K562 (cell line): ENCODE data around the gene CS. TPM values are rescaled to one million over a fixed set of nuclear protein-coding genes. Genes with fewer than 3 reads are reported as not detected.
A peak's percentile ranks its signal among the peaks of the same experiment; 100 is the strongest.

Experiments used
- ARHGAP35 ChIP-seq: fragments of 450-650 bp; IDR thresholded peaks from 2 replicates; pipeline ENCODE4 v1.6.1; 2018; ENCODE audit not compliant: partially characterized antibody
- BCOR ChIP-seq: fragments of 450-650 bp; IDR thresholded peaks from 2 replicates; pipeline ENCODE4 v1.6.1; 2016
- CBX8 ChIP-seq: fragments of 200-600 bp; sonication (generic); IDR thresholded peaks from 2 replicates; pipeline ENCODE4 v1.6.1; 2012; ENCODE audit warnings: borderline replicate concordance, mixed run types, low read depth, mild to moderate bottlenecking, moderate library complexity, mixed read lengths, low read length, control low read depth, inconsistent platforms; ENCODE audit not compliant: poor library complexity, severe bottlenecking; ENCODE audit errors: extremely low read depth
- COPS2 ChIP-seq: fragments of 450-650 bp; conservative IDR thresholded peaks from 2 replicates; pipeline ENCODE4 v1.6.1; 2016; ENCODE audit warnings: mild to moderate bottlenecking, moderate library complexity
- CSDE1 ChIP-seq, 2 experiments: fragments of 450-650 bp; IDR thresholded peaks; 2 replicates each; pipeline ENCODE4 v1.6.1; 2016; ENCODE audit warnings: mild to moderate bottlenecking in 1 of 2
- FOXP1 ChIP-seq: sonication (generic); formaldehyde crosslinking; IDR thresholded peaks from 2 replicates; pipeline ENCODE4 v1.8.0; 2022; ENCODE audit warnings: mild to moderate bottlenecking, missing genetic modification reagents
- GABPB1 ChIP-seq: sonication (generic); formaldehyde crosslinking; IDR thresholded peaks from 2 replicates; pipeline ENCODE4 v1.8.0; 2022; ENCODE audit warnings: mild to moderate bottlenecking, missing genetic modification reagents
- KDM5B ChIP-seq: fragments of 200-600 bp; sonication (generic); IDR thresholded peaks from 2 replicates; pipeline ENCODE4 v1.6.1; 2012; ENCODE audit warnings: low read depth, mild to moderate bottlenecking, moderate library complexity, low read length, control low read depth, inconsistent platforms; ENCODE audit not compliant: insufficient replicate concordance
- POLR2AphosphoS5 ChIP-seq: IDR thresholded peaks from 2 replicates; pipeline ENCODE4 v1.6.1; 2011; ENCODE audit warnings: mild to moderate bottlenecking, low read depth, low read length, moderate library complexity; ENCODE audit not compliant: control insufficient read depth, insufficient read depth
- PTTG1 ChIP-seq: fragments of 450-650 bp; IDR thresholded peaks from 2 replicates; pipeline ENCODE4 v1.6.1; 2016; ENCODE audit warnings: low read depth, mild to moderate bottlenecking, missing genetic modification characterization, missing compliant biosample characterization
- RBM14 ChIP-seq: fragments of 200-400 bp; formaldehyde crosslinking; IDR thresholded peaks from 2 replicates; pipeline ENCODE4 v1.6.1; 2018; ENCODE audit warnings: low read depth, mild to moderate bottlenecking, low read length, moderate library complexity, borderline replicate concordance; ENCODE audit not compliant: insufficient read depth
- SMAD4 ChIP-seq: fragments of 250-450 bp; sonication (Bioruptor Pico); conservative IDR thresholded peaks from 2 replicates; pipeline ENCODE4 v1.8.0; 2021; ENCODE audit warnings: inconsistent platforms, mild to moderate bottlenecking, moderate library complexity
- TAF15 ChIP-seq: fragments of 200-400 bp; formaldehyde crosslinking; IDR thresholded peaks from 2 replicates; pipeline ENCODE4 v1.6.1; 2017; ENCODE audit warnings: mild to moderate bottlenecking, low read depth, low read length, moderate library complexity
- WHSC1 ChIP-seq: IDR thresholded peaks from one replicate; pipeline ENCODE4 v1.6.1; 2012; ENCODE audit warnings: low read length, control low read depth, inconsistent platforms
- ZNF134 ChIP-seq: fragments of 250-450 bp; sonication (Bioruptor Pico); conservative IDR thresholded peaks from 2 replicates; pipeline ENCODE4 v1.4.0; 2020
- ZNF347 ChIP-seq: fragments of 450-650 bp; formaldehyde crosslinking; IDR thresholded peaks from 2 replicates; pipeline ENCODE4 v1.4.0; 2020; ENCODE audit warnings: low read depth, mild to moderate bottlenecking, moderate library complexity
- ZSCAN29 ChIP-seq: fragments of 450-650 bp; IDR thresholded peaks from 2 replicates; pipeline ENCODE4 v1.6.1; 2017
- polyA plus RNA-seq, 8 experiments: library from polyadenylated mRNA; depleted of rRNA in 4 of 8; stranded (reverse) in 5 of 8; unstranded in 3 of 8; fragments of >200 nt; fragmentation: Nextera tagmentation in 2 of 8; fragmentation: Illumina TruSeq in 1 of 8; extraction: Ambion mirVana in 2 of 8; extraction: Trizol in 1 of 8; gene quantifications; 2 replicates each; pipeline versions ENCODE4 v1.2.1 to v1.2.3, GENCODE V29; 2011 to 2014; ENCODE audit warnings: inconsistent platforms in 1 of 8, missing spikeins in 1 of 8
- total RNA-seq, 7 experiments: library from RNA; depleted of rRNA in 6 of 7; stranded (reverse); fragments of >200 nt in 6 of 7; fragmentation: Illumina TruSeq in 2 of 7; extraction: Trizol in 2 of 7; gene quantifications; 2 replicates each; pipeline versions ENCODE4 v1.2.1 to v1.2.3, GENCODE V29; 2011 to 2021; ENCODE audit warnings: low replicate concordance in 1 of 7
- TF ChIP-seq, protein P1 (sequence below), 2 experiments: IDR thresholded peaks; 2 replicates each; pipeline ENCODE4 v1.6.1; 2012; ENCODE audit warnings: improper control_type of control experiment in 2 of 2, low read depth in 2 of 2, low read length in 2 of 2, borderline replicate concordance in 1 of 2
- TF ChIP-seq, protein P2 (sequence below): sonication (generic); formaldehyde crosslinking; IDR thresholded peaks from 2 replicates; pipeline ENCODE4 v1.8.1; 2023; ENCODE audit warnings: mild to moderate bottlenecking, missing genetic modification reagents

CS gene
- total and polyA plus RNA-seq, 9 of the 15 experiments (the other 6 are each of a cell fraction or from before 2014, with no cell fraction given) = 99.9 to 390 (median 149) TPM

DNA sequence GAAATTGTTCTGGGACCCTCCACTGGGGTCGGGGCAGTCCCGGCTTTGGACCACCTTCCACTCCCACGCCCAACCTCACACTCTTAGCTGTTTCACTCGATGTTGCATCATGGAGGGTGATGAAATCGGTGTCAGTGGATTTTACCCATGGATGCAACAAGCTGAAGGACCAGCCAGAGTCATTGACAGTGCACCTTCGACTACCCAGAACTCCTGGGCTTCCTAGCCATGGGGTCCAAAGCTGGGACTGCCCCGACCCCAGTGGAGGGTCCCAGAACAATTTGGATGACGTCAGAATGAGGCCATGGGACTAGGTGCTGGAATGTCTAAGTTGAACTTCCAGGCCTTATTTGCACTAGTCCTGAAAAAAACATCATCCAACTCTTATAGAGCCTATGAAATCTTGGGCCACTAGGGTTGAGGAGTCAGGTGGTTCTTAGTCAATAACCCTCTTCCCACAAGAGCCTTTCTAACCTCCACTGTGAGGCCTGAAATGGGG, 37.7 kb upstream of the CS start (continued):
- TF ChIP-seq FOXP1 (CRISPR knock-in tag) = no peak
- no peak for TF ChIP-seq RBM14
- no peak for TF ChIP-seq GABPB1
- TF ChIP-seq ZNF347 (CRISPR knock-in tag) = no peak
- no peak for TF ChIP-seq TAF15
- TF ChIP-seq POLR2AphosphoS5 = no peak
- no peak for TF ChIP-seq COPS2
- no peak for TF ChIP-seq CBX8
- peak; percentile 89 for TF ChIP-seq SMAD4
- TF ChIP-seq KDM5B = no peak
- TF ChIP-seq ZSCAN29 = no peak
- TF ChIP-seq, protein P1, sequence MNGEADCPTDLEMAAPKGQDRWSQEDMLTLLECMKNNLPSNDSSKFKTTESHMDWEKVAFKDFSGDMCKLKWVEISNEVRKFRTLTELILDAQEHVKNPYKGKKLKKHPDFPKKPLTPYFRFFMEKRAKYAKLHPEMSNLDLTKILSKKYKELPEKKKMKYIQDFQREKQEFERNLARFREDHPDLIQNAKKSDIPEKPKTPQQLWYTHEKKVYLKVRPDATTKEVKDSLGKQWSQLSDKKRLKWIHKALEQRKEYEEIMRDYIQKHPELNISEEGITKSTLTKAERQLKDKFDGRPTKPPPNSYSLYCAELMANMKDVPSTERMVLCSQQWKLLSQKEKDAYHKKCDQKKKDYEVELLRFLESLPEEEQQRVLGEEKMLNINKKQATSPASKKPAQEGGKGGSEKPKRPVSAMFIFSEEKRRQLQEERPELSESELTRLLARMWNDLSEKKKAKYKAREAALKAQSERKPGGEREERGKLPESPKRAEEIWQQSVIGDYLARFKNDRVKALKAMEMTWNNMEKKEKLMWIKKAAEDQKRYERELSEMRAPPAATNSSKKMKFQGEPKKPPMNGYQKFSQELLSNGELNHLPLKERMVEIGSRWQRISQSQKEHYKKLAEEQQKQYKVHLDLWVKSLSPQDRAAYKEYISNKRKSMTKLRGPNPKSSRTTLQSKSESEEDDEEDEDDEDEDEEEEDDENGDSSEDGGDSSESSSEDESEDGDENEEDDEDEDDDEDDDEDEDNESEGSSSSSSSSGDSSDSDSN (IDR thresholded peaks at IDR 0.05; ENCODE audit: borderline replicate concordance in 1 of 2, low read depth in 2 of 2, low read length in 2 of 2) = no peak
- TF ChIP-seq, protein P2, sequence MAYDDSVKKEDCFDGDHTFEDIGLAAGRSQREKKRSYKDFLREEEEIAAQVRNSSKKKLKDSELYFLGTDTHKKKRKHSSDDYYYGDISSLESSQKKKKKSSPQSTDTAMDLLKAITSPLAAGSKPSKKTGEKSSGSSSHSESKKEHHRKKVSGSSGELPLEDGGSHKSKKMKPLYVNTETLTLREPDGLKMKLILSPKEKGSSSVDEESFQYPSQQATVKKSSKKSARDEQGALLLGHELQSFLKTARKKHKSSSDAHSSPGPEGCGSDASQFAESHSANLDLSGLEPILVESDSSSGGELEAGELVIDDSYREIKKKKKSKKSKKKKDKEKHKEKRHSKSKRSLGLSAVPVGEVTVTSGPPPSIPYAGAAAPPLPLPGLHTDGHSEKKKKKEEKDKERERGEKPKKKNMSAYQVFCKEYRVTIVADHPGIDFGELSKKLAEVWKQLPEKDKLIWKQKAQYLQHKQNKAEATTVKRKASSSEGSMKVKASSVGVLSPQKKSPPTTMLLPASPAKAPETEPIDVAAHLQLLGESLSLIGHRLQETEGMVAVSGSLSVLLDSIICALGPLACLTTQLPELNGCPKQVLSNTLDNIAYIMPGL (CRISPR knock-in tag) = no peak
- TF ChIP-seq ARHGAP35 = no peak
- peak; percentile 77 for TF ChIP-seq WHSC1
- TF ChIP-seq PTTG1 (tag) = 0 out of 2 replicates have a peak, but pooled peaks have one; percentile 37
- peak; percentile 43; the same call in 1 of the 2 replicates for TF ChIP-seq ZNF134 (CRISPR knock-in tag)
- no peak for TF ChIP-seq CSDE1 (IDR thresholded peaks at IDR 0.05)
- no peak for TF ChIP-seq BCOR
